GM21576 (cell line): ENCODE data around the gene SUSD3.

Experiments
- ATAC-seq: cut with Tn5 transposase; IDR thresholded peaks from one replicate; pipeline ENCODE4 v1.9.1; 2021; ENCODE audit warnings: mild to moderate bottlenecking, moderate library complexity; ENCODE audit not compliant: unreplicated experiment

Gene SUSD3

GRCh38 chr9:93028448-93029006 is 30.0 kb upstream of the SUSD3 start:
- no peak for ATAC-seq

GRCh38 chr9:93030642-93031628 is 27.6 kb upstream of the SUSD3 start:
- no peak for ATAC-seq

DNA sequence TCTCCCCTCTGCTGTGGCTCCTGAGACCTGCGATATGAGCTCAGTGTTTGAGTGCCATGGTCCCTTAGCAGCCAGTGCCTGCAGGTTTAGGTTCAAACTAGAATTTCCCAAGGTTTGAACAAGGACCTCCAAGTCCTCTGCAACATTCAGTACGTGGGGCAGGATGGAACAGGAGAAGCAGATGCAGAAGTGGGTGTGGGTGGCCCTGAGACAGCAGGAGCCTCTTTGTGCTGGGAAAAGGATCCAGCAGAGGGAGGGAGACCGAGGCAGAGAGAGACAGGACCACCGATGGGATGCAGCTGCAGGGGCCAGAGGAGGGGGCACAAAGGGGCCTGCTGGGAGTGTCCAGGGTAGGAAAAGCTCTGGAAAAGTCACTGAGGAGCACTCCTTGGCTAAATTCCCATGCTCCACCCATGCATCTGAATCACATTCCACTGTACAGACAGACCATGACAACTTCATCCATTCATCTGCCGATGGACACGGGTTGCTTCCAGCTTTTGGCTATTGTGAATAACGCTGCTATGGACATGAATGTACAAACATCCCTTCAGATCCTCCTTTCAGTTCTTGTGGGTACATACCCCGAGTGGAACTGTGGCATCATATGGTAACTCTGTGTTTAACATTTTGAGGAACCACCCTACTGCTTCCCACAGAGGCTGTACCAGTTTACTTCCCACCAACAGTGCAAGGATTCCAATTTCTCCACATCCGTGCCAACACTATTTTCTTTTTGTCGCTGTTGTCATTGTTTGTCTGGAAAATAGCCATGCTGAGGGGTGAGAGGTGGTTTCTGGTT is 26.7 kb upstream of the SUSD3 start:
- no peak for ATAC-seq

- no peak for ATAC-seq
Observed at GRCh38 chr9:93032545-93032944, 26.0 kb upstream of the SUSD3 start.

DNA sequence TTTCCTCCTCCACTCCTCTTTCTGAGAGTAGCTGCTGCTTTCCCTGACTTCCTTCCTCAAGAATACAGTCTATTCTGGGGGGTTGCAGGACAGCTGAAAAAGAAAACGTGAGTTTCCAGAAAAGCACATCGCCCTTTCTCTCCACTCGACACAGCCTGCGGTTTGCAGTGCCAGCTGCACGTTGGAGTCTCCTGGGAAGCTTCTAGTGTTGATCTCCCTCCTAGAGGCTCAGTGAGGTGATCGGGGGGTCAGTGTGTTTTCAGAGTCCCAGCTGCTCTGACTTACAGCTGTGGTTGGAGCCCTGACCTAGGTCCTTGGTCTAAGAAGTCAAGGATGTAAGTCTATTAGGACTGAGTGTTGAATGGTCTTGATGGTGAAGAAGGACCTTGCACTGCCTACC is 25.0 kb upstream of the SUSD3 start:
- ATAC-seq: no peak

- no peak for ATAC-seq
Observed at GRCh38 chr9:93035106-93035660, 23.3 kb upstream of the SUSD3 start.

- ATAC-seq: no peak
Observed at GRCh38 chr9:93035821-93036351, 22.6 kb upstream of the SUSD3 start.

- no peak for ATAC-seq
Observed at GRCh38 chr9:93036887-93037475, 21.5 kb upstream of the SUSD3 start.

GRCh38 chr9:93037476-93037971 is 21.0 kb upstream of the SUSD3 start:
- ATAC-seq: no peak

DNA sequence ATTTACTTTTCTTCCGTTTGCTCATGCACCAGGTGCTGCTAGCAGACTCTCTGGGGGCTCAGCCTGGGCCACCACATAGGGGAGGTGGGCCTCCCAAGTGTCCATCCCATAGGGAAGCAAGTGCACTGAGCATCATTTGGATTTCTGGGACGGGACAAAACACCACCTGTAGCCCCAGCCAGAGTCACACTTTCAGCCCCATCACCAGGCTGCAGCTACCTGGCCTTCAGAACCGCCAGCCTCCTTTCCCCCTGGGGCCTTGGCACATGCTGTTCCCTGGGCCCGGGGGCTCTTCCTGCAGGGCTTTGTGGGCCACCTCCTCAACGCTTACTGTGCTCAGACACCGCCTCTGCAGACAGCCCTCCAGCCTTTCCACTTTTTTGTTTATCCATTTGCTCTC is 19.6 kb upstream of the SUSD3 start:
- ATAC-seq: no peak

DNA sequence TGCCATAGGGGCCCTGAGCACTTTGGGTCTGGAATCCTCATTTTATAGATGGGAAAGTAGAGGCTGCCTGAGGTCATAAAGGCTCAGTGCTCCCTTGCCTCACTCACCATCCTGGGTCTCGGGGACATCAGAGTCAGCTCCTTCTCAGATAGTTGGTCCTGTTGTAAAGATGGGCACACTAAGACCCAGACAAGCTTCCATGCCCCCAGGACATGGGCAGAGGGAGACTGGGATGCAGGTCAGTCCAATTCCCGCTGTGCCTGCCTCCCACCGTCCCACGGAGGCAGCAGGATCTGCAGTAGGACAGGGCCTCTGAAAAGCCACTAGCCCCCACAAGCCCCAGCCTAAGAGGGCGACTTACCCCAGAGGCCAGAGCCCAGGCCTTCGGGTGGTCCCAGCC is 19.0 kb upstream of the SUSD3 start:
- ATAC-seq: no peak

GRCh38 chr9:93039976-93040375 is 18.5 kb upstream of the SUSD3 start:
- ATAC-seq: no peak

DNA sequence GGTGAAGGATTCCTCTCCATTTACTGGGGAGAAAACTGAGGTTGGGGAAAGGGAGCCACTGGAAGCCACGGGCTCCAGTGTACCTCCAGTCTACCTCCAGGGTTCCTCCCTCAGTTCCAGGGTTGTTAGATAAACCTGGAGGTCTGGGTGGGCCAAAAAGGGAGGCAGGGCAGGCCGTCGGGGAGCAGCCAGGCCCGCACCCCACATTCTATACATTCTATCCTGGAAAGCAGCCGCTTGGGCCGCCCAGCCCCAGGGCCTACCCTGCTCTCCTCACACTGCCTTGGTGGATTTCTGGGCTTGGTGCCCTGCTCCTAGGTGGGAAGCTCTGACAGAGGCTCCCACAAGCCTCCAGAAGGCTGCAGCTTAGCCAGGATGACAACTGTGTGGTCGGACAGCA is 18.1 kb upstream of the SUSD3 start:
- no peak for ATAC-seq

DNA sequence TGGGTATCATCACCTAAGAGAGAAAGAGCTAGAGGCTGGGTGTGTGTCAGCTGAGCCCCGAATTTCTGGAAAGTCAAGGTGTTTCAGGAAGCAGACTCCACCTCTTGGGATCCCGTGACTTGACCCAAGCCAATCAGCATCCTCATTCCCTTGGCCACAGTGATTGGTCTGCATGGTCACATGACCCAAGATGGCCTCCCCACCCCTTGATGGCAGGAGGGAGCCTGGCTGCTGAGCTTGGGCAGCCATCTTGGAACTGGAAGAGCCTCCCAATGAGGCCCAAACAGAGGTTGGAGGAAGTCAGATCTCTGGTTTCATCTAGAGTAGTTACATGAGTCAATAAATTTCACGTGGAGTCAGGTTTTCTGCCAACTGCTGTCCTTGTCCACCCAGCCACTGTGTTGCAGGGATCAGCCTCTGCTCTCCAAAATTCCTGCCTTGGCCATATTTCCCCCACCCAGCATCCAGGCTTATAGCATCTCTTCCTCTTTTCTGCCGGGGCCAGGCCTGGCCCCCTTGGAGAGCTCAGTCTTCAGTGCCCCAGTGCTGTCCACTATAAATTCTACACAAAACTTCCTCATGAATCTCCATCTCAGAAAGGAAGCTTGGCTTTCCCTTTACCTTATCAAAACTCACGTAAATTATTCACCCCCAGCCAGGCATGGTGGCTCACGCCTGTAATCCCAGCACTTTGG is 17.2 kb upstream of the SUSD3 start:
- ATAC-seq: no peak

DNA sequence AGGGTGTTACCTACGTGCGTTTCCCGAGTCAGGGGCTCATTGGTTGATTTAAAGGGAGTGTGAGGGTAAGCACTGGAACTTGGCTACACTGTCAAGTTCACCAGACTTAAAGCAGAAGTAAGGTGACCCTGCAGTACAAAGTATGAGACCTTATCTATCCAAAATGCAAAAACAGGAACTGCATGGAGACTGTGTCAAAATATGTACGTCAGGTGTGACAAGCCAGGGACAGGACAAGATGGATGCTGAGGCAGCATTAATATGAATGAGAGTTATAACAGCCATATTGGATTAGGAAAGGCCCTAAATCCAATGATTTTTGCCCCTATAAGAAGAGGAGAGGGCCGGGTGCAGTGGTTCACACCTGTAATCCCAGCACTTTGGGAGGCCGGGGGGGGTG is 15.4 kb upstream of the SUSD3 start:
- ATAC-seq: no peak

- ATAC-seq: no peak
Observed at GRCh38 chr9:93045521-93045920, 13.0 kb upstream of the SUSD3 start.

GRCh38 chr9:93048566-93049448 is 9.7 kb upstream of the SUSD3 start:
- no peak for ATAC-seq

DNA sequence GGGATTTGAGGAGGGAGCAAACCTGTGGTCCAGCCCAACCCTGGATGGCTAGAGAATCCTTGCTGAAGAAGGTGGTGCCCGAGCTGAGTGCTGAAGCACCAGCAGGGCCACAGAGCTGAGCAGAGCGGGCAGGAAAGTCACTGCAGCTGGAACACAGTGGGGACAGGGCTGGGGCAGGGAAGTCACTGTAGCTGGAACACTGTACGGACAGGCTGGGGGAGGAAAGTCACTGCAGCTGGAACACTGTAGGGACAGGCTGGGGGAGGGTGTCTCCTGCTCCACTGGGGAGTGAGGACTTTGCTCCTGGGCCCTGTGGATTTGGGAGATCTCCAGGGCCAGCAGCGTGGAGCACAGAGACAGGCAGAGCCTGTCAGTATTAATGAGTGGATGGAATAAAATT is 9.0 kb upstream of the SUSD3 start:
- ATAC-seq: no peak

- ATAC-seq: no peak
Observed at GRCh38 chr9:93050231-93050630, 8.3 kb upstream of the SUSD3 start.
